Retinal pigment epithelial cell (primary cell): ENCODE measurements around the gene PCNT.

Experiments
- DNase-seq: peaks from one replicate; pipeline ENCODE4 v3.0.0-alpha.2; 2010; ENCODE audit warnings: low read depth
- H3K4me3 ChIP-seq: 2 replicates; pipeline ENCODE4 v1.5.1; 2011; ENCODE audit warnings: mild to moderate bottlenecking, low read length, control low read depth, moderate library complexity
- TF ChIP-seq, protein P1 (sequence below): conservative IDR thresholded peaks from 2 replicates; pipeline ENCODE4 v1.5.1; 2011; ENCODE audit warnings: low read depth, low read length, control low read depth, inconsistent platforms

PCNT gene, protein sequence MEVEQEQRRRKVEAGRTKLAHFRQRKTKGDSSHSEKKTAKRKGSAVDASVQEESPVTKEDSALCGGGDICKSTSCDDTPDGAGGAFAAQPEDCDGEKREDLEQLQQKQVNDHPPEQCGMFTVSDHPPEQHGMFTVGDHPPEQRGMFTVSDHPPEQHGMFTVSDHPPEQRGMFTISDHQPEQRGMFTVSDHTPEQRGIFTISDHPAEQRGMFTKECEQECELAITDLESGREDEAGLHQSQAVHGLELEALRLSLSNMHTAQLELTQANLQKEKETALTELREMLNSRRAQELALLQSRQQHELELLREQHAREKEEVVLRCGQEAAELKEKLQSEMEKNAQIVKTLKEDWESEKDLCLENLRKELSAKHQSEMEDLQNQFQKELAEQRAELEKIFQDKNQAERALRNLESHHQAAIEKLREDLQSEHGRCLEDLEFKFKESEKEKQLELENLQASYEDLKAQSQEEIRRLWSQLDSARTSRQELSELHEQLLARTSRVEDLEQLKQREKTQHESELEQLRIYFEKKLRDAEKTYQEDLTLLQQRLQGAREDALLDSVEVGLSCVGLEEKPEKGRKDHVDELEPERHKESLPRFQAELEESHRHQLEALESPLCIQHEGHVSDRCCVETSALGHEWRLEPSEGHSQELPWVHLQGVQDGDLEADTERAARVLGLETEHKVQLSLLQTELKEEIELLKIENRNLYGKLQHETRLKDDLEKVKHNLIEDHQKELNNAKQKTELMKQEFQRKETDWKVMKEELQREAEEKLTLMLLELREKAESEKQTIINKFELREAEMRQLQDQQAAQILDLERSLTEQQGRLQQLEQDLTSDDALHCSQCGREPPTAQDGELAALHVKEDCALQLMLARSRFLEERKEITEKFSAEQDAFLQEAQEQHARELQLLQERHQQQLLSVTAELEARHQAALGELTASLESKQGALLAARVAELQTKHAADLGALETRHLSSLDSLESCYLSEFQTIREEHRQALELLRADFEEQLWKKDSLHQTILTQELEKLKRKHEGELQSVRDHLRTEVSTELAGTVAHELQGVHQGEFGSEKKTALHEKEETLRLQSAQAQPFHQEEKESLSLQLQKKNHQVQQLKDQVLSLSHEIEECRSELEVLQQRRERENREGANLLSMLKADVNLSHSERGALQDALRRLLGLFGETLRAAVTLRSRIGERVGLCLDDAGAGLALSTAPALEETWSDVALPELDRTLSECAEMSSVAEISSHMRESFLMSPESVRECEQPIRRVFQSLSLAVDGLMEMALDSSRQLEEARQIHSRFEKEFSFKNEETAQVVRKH (N-terminal part only)

DNA sequence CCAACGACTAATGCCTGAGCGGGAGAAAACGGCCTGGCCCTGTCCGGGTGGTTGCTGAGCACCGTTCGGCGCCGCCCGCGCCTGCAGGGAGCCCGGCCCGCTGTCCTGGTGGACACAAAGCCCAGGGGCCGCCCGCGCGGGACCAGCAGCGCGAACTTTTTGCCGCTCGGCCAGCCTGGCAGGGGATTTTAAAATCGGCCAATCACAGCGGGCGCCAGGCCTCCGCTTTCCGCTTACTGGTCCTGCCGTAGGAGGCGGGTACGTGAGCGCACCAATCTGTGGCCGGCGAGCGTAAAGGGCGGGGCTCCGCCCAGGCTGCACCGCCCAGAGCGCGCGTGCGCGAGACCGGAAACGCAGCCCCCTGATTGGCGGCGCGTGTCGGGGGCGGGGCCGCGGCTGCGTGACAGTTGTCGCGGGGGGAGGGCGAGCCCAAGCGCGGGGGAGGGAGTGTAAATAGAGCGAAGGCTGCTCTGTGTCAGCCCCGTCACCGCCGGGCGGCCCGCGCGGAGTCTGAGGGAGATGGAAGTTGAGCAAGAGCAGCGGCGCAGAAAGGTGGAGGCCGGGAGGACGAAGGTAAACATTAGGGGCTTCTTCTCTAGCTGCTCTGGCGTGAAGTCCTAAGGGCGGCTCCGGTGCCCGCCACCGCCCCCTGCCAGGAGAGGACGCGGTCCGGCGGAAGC is at the start of gene PCNT, which contains the start of gene C21orf58:
TSS of gene PCNT (plus strand) at position 447 of the 680 bp plus-strand sequence. CDS start at position 520, 73 bp downstream.
TSS of gene C21orf58 (minus strand) at position 161 of the 680 bp plus-strand sequence. CDS start 1,132 bp downstream, outside the sequence.
- TF ChIP-seq, protein P1, sequence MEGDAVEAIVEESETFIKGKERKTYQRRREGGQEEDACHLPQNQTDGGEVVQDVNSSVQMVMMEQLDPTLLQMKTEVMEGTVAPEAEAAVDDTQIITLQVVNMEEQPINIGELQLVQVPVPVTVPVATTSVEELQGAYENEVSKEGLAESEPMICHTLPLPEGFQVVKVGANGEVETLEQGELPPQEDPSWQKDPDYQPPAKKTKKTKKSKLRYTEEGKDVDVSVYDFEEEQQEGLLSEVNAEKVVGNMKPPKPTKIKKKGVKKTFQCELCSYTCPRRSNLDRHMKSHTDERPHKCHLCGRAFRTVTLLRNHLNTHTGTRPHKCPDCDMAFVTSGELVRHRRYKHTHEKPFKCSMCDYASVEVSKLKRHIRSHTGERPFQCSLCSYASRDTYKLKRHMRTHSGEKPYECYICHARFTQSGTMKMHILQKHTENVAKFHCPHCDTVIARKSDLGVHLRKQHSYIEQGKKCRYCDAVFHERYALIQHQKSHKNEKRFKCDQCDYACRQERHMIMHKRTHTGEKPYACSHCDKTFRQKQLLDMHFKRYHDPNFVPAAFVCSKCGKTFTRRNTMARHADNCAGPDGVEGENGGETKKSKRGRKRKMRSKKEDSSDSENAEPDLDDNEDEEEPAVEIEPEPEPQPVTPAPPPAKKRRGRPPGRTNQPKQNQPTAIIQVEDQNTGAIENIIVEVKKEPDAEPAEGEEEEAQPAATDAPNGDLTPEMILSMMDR: no peak
- peak; percentile 90 for DNase-seq
- H3K4me3 ChIP-seq: peak within 1 kb of the TSS; percentile 91

DNA sequence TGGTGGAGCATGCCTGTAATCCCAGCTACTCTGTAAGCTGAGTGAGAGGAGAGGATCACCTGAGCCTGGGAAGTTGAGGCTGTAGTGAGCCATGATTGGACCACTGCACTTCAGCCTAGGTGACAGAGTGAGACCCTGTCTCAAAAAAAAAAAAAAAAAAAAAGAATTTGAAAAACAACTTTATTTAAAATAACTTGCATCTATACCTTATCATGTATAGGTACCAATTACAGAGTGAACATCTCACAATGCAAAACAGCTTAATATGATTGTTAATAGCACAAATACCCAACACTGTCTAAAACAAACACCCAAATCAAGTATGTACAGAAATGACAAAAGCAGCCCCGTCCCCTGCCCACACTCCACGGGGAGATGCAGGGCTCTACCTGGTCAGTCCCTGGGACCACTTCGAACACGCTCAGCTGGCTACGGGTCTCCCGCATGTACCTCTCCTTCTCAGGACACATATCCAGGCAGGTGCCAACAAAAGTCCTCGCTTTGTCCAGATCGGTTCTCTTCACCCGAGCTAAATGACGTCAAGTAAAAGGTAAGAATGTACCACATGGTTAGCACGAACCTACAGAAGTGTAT is 49.1 kb upstream of the PCNT start:
- DNase-seq: no peak
- H3K4me3 ChIP-seq: no peak overlapping the region
- TF ChIP-seq, protein P1: no peak

DNA sequence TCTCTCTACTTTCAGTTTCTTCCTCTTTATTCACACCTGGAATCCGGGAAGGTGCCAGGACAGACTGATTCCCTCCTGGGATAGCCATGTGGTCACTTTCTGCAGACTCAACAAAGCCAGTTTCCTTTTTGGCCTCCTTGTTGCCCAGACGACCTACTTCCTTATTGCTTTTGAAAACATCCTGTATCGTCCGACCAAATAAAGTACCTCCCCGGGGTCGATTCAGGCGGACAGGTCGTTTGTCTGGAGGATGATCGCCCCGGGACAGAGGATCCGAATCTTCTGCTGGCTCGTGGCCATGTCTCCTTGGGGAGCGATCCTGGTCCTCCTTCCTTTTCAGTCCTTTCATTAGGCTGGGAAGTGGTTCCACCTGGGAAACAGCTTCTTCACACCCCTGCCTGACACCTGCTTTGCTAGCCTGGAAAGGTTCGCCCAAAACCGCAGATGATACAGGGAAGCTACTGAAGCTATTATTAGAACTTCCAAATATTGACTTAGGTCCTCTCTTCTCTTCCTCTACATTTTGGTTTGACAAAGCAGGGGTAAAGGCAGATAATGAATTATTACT is 39.8 kb upstream of the PCNT start:
- no peak for DNase-seq
- TF ChIP-seq, protein P1: no peak
- H3K4me3 ChIP-seq: no peak overlapping the region

DNA sequence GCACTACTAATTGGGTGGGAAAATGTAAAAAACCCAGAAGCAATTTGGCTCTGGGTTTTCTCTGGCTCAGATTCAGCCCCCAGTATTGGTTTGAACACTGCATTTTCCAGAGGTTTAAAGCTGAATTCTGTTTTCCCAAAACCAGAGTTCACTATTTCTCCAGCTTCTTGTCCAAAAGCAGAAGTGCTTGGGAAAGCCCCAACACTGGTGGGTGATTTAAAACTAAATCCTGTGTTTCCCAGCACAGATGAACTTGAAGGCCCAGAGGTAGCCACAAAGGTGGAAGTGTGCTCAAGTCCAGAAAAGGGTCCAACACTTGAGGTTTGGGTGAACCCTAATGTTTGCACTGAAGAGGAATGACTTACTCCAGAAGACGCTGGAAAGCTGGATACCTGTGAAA is 39.2 kb upstream of the PCNT start:
- H3K4me3 ChIP-seq: peak overlapping the region; percentile 59
- no peak for DNase-seq
- TF ChIP-seq, protein P1: no peak

DNA sequence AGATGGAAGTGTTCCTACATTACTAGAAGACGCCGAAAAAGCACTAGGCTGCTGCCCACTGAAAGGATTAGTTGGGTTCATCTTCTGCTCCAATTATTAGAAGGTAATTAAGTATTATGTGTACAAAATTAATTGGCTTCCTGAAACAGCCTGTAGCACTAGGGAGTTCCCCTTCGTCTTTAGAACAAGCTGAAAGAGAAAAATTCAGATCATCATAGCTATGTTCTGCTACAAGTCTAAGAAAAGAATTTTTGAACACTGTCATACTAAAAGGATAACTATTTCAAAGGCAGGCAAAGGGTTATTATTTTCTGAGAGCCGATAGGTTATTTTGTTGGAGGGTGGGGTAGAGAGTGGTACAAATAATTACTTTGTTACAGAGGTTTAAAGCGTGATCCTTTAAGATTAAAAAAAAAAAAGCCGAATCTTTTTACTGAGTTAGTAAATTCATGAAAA is 38.7 kb upstream of the PCNT start, which contains the start of gene MCM3AP:
TSS of gene MCM3AP (minus strand) at position 406 of the 456 bp plus-strand sequence. CDS start at position 81, 325 bp downstream.
- TF ChIP-seq, protein P1: no peak
- peak within 1 kb of the TSS; percentile 59 for H3K4me3 ChIP-seq
- DNase-seq: no peak
